ENCODE results near the gene PHC3.

DNA sequence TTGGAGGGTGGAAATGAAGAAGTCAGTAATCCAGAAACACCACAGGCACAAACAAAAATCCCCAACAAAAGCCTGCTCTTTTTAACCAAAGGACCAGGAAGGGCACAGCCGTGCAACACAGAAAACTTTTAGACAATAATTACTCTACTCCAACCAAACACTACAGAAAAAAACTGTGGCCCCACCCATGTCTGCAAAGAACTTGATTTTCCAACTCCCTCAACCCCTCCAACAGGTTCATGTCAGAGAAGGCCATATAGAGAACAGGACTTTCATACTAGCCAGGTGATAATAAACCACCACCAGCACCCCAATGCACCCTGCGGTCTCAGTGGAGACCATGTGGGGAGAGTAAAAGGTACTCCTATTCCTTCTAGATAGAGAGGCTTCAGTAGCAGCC is 16.8 kb downstream of the PHC3 start:
- TF ChIP-seq CTCF (IDR thresholded peaks at IDR 0.05) (no peak), POLR2A (IDR thresholded peaks at IDR 0.05) (no peak)
